B cell (primary cell): ENCODE data around the gene RAI1. TPM values are rescaled to one million over a fixed set of nuclear protein-coding genes. Genes with fewer than 3 reads are reported as not detected.
A peak's percentile ranks its signal among the peaks of the same experiment; 100 is the strongest.

Experiments
- ATAC-seq: fragments of 200-7000 bp; cut with Tn5 transposase; one replicate; pipeline ENCODE4 v1.10.0; 2021; ENCODE audit warnings: low read depth, mild to moderate bottlenecking, moderate number of reproducible peaks, moderate library complexity
- CTCF ChIA-PET: fragments of 350-600 bp; sonication (Branson Sonifier 250); formaldehyde crosslinking; loops from one replicate; lab custom pipeline; 2021; ENCODE audit warnings: antibody characterized with exemption, inconsistent platforms; lab: Charles Lee
- POLR2A ChIA-PET: fragments of 350-600 bp; sonication (Branson Sonifier 250); formaldehyde crosslinking; loops from one replicate; lab custom pipeline; 2021; ENCODE audit warnings: antibody characterized with exemption; lab: Charles Lee
- DNase-seq: peaks from one replicate; pipeline ENCODE4 v3.0.0; 2013
- H2AFZ ChIP-seq: 2 replicates; pipeline ENCODE4 v1.6.1; 2012; ENCODE audit warnings: mild to moderate bottlenecking, low read depth, low read length; ENCODE audit not compliant: insufficient read depth, poor library complexity, severe bottlenecking
- H3K27ac ChIP-seq, 2 donors: 1 replicate in 1 of 2; 2 replicates in 1 of 2; pipeline ENCODE4 v1.5.1; 2012 to 2013; ENCODE audit warnings: low read length in 2 of 2, mild to moderate bottlenecking in 2 of 2, moderate library complexity in 1 of 2
- H3K27me3 ChIP-seq, 4 experiments: fragments of 200-600 bp in 1 of 4; sonication (generic) in 1 of 4; replicated peaks in 1 of 4; 1 replicate in 2 of 4; 2 replicates in 2 of 4; pipeline versions ENCODE4 v1.6.1 to v1.7.0; 2013 to 2016; ENCODE audit warnings: low read length in 3 of 4, mild to moderate bottlenecking in 2 of 4, mixed read lengths in 1 of 4, moderate library complexity in 1 of 4; ENCODE audit not compliant: insufficient read depth in 4 of 4, control insufficient read depth in 3 of 4; ENCODE audit errors: control extremely low read depth in 1 of 4
- H3K36me3 ChIP-seq, 2 experiments: replicated peaks in 1 of 2; 1 replicate in 1 of 2; 2 replicates in 1 of 2; pipeline versions ENCODE4 v1.6.1 to v1.7.1; 2013; ENCODE audit warnings: low read length in 1 of 2; ENCODE audit not compliant: insufficient read depth in 2 of 2, control insufficient read depth in 1 of 2; ENCODE audit errors: control extremely low read depth in 1 of 2, extremely low read depth in 1 of 2
- H3K4me1 ChIP-seq, 2 donors: fragments of 200-600 bp in 1 of 2; sonication (generic) in 1 of 2; 1 replicate in 1 of 2; 2 replicates in 1 of 2; pipeline versions ENCODE4 v1.5.1 to v1.6.1; 2013 to 2017; ENCODE audit warnings: low read length in 2 of 2; ENCODE audit not compliant: control insufficient read depth in 2 of 2, insufficient read depth in 2 of 2
- H3K4me2 ChIP-seq: replicated peaks from 2 replicates; pipeline ENCODE3; 2012; ENCODE audit warnings: mild to moderate bottlenecking, low read depth, low read length; ENCODE audit not compliant: poor library complexity, severe bottlenecking
- H3K4me3 ChIP-seq, 5 experiments: fragments of 200-600 bp in 1 of 5; sonication (generic) in 1 of 5; 1 replicate in 3 of 5; 2 replicates in 2 of 5; pipeline versions ENCODE4 v1.5.1 to v1.7.0; 2011 to 2016; ENCODE audit warnings: low read length in 4 of 5, mild to moderate bottlenecking in 4 of 5, low read depth in 2 of 5, control low read depth in 1 of 5, moderate library complexity in 1 of 5; ENCODE audit not compliant: insufficient read depth in 1 of 5; ENCODE audit errors: control extremely low read depth in 1 of 5, extremely low read depth in 1 of 5
- H3K79me2 ChIP-seq: fragments of 200-600 bp; sonication (generic); one replicate; pipeline ENCODE4 v1.6.0; 2016; ENCODE audit warnings: low read length; ENCODE audit not compliant: control insufficient read depth, insufficient read depth
- H3K9ac ChIP-seq: fragments of 200-600 bp; sonication (generic); 2 replicates; pipeline ENCODE4 v1.6.1; 2017; ENCODE audit warnings: mild to moderate bottlenecking, low read length, moderate library complexity
- H3K9me3 ChIP-seq, 3 donors: one replicate each; pipeline versions ENCODE4 v1.6.1 to v1.7.1; 2013; ENCODE audit warnings: low read length in 2 of 3; ENCODE audit not compliant: control insufficient read depth in 2 of 3, insufficient read depth in 1 of 3; ENCODE audit errors: control extremely low read depth in 1 of 3
- H4K20me1 ChIP-seq: 2 replicates; pipeline ENCODE4 v1.6.0; 2012; ENCODE audit warnings: mild to moderate bottlenecking, low read length; ENCODE audit not compliant: insufficient read depth, control insufficient read depth, poor library complexity, severe bottlenecking
- H3K27ac Mint-ChIP-seq: one replicate; pipeline ENCODE4 v1.8.0; 2021; ENCODE audit warnings: mixed read lengths
- H3K27me3 Mint-ChIP-seq: one replicate; pipeline ENCODE4 v1.8.0; 2021; ENCODE audit warnings: mixed read lengths
- H3K4me1 Mint-ChIP-seq: one replicate; pipeline ENCODE4 v1.8.0; 2021; ENCODE audit warnings: mixed read lengths
- H3K4me3 Mint-ChIP-seq: one replicate; pipeline ENCODE4 v1.8.0; 2021; ENCODE audit warnings: mixed read lengths
- H3K9me3 Mint-ChIP-seq: one replicate; pipeline ENCODE4 v1.8.0; 2022; ENCODE audit warnings: mixed read lengths; ENCODE audit not compliant: insufficient read depth
- CTCF ChIP-seq: fragments of 200-600 bp; IDR thresholded peaks from one replicate; pipeline ENCODE4 v1.8.0; 2022; ENCODE audit warnings: antibody characterized with exemption, mild to moderate bottlenecking
- EZH2 ChIP-seq: IDR thresholded peaks from 2 replicates; pipeline ENCODE4 v1.6.1; 2012; ENCODE audit warnings: borderline replicate concordance, low read depth, mild to moderate bottlenecking, moderate library complexity, low read length; ENCODE audit not compliant: insufficient read depth, poor library complexity, severe bottlenecking
- WGBS: methylation state at CpG from one replicate; pipeline ENCODE4 v1.1.5; 2013; ENCODE audit warnings: missing lambda C conversion rate; ENCODE audit not compliant: insufficient coverage; 5-methylcytosine and 5-hydroxymethylcytosine counted together
- intact Hi-C: fragments of 100-400 bp; cut with micrococcal nuclease; formaldehyde crosslinking; loops from one replicate; pipeline ENCODE4 v1.10.0; 2022
- polyA plus RNA-seq: library from polyadenylated mRNA; depleted of rRNA; stranded (reverse); fragments of >200 nt; gene quantifications from 2 replicates; pipeline ENCODE4 v1.2.3, GENCODE V29; 2012
- total RNA-seq, 2 donors: library from RNA; stranded (reverse); fragments of 120-200 nt in 1 of 2; gene quantifications; 1 replicate in 1 of 2; 2 replicates in 1 of 2; pipeline versions ENCODE4 v1.2.3 to v1.2.4, GENCODE V29; 2013 to 2022

Gene RAI1
- total and polyA plus RNA-seq, 2 donors (not counting 1 experiment from before 2014, with no cell fraction given), result 4.7 to 34.0 TPM

GRCh38 chr17:17851103-17852002, 170.1 kb downstream of the RAI1 start:
- Mint-ChIP-seq H3K9me3 (no peaks in the 10 kb centered on the region), H3K4me1 (peaks cover 33% of the 10 kb centered on the region), H3K27me3 (no peaks in the 10 kb centered on the region), H3K27ac (peak overlapping the region; percentile 21), H3K4me3 (no peak overlapping the region)
- TF ChIP-seq CTCF, result no peak
- no peak for TF ChIP-seq EZH2
- ChIA-PET POLR2A (no interaction called here), CTCF (interaction anchor here (1.2 to 2.7 kb wide), 3 partner anchors 10 to 39 kb away, joined by 3 to 19 read pairs (median 6); no protein-coding TSS in a partner anchor)
- Histone ChIP-seq H3K4me3 (no peak overlapping the region), H3K9me3 (no peaks in the 10 kb centered on the region), H4K20me1 (no peaks in the 10 kb centered on the region), H3K79me2 (no peaks in the 10 kb centered on the region), H2AFZ (no peak overlapping the region), H3K4me1 (peaks cover 24 to 31% of the 10 kb centered on the region in 2 donors), H3K27me3 (no peaks in the 10 kb centered on the region), H3K9ac (no peak overlapping the region), H3K36me3 (no peaks in the 10 kb centered on the region), H3K4me2 (no peak overlapping the region), H3K27ac (no peak overlapping the region)
- DNase-seq (no peak), ATAC-seq (no peak)
- intact Hi-C loops, result no loop called here
- 68% methylated on average over 17 of the region's 21 CpGs for WGBS

DNA sequence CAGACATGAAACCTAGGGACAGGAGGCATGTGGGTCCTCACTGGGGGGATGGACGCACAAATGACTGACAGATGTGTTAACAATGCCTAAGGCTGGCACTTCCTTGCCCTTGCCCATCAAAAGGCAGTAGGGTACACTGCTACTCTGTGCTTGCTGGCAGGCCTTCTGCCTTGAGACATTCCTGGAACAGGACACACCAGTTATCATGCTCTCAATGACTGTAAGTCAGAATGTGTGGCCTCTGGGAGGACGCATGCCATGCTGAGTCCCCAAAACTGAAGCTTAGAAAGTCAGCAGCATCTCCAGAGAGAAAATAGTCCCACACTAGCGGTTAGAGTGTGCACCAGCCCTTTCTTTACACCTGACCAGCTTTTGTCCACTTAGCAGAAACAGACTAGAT, 171.7 kb downstream of the RAI1 start:
- ChIA-PET POLR2A (no interaction called here), CTCF (interaction anchor here (0.5 to 2.2 kb wide), 3 partner anchors 38 to 381 kb away, joined by 3 to 12 read pairs (median 6); no protein-coding TSS in a partner anchor)
- intact Hi-C loops, result no loop called here
- ATAC-seq, result no peak
- Histone ChIP-seq H3K36me3 (no peaks in the 10 kb centered on the region), H3K4me2 (no peak overlapping the region), H3K79me2 (no peaks in the 10 kb centered on the region), H3K4me3 (no peak overlapping the region), H3K9me3 (no peaks in the 10 kb centered on the region), H3K4me1 (peaks cover 24 to 31% of the 10 kb centered on the region in 2 donors), H3K27me3 (no peaks in the 10 kb centered on the region), H2AFZ (no peak overlapping the region), H4K20me1 (no peaks in the 10 kb centered on the region), H3K9ac (no peak overlapping the region), H3K27ac (no peak overlapping the region)
- no peak for DNase-seq
- whole genome bisulfite sequencing, result 94% methylated on average over 3 of the region's 3 CpGs
- TF ChIP-seq CTCF, result no peak
- no peak for TF ChIP-seq EZH2
- no peak overlapping the region for H3K27ac Mint-ChIP-seq
- H3K4me3 Mint-ChIP-seq, result no peak overlapping the region
- peaks cover 33% of the 10 kb centered on the region for H3K4me1 Mint-ChIP-seq
- H3K27me3 Mint-ChIP-seq, result no peaks in the 10 kb centered on the region
- no peaks in the 10 kb centered on the region for H3K9me3 Mint-ChIP-seq
